Stimulated activated CD4-positive, alpha-beta T cell treated with anti-CD3 and anti-CD28 coated beads, Interleukin-15, amount 100 ng/mL, for 48 hours (primary cell): ENCODE results near the gene IL12RB2.
A peak's percentile ranks its signal among the peaks of the same experiment; 100 is the strongest.

Experiments used
- DNase-seq, 2 donors: peaks; one replicate each; pipeline ENCODE4 v3.0.0-alpha.2; 2020; ENCODE audit warnings: low read depth in 2 of 2

Gene IL12RB2

GRCh38 chr1:67313934-67314671 is 6.4 kb downstream of the IL12RB2 start:
- no peak for DNase-seq

GRCh38 chr1:67314696-67315095 is 7.0 kb downstream of the IL12RB2 start:
- DNase-seq = no peak

- DNase-seq = no peak
Measured at GRCh38 chr1:67316180-67316902, 8.7 kb downstream of the IL12RB2 start.

GRCh38 chr1:67316918-67317317 is 9.2 kb downstream of the IL12RB2 start:
- DNase-seq = no peak

GRCh38 chr1:67317803-67318202 is 10.1 kb downstream of the IL12RB2 start:
- no peak for DNase-seq

- DNase-seq = no peak
Measured at GRCh38 chr1:67322442-67322841, 14.8 kb downstream of the IL12RB2 start.

- DNase-seq = no peak
Measured at GRCh38 chr1:67323087-67323486, 15.4 kb downstream of the IL12RB2 start.

- no peak for DNase-seq
Measured at GRCh38 chr1:67324068-67324467, 16.4 kb downstream of the IL12RB2 start.

GRCh38 chr1:67327864-67328466 is 20.3 kb downstream of the IL12RB2 start:
- no peak for DNase-seq

GRCh38 chr1:67332653-67333529 is 25.2 kb downstream of the IL12RB2 start:
- DNase-seq = no peak

GRCh38 chr1:67333603-67334002 is 25.9 kb downstream of the IL12RB2 start:
- DNase-seq = no peak

- DNase-seq = no peak
Measured at GRCh38 chr1:67335411-67335810, 27.7 kb downstream of the IL12RB2 start.

GRCh38 chr1:67336157-67336556 is 28.5 kb downstream of the IL12RB2 start:
- DNase-seq = no peak

GRCh38 chr1:67336783-67337182 is 29.1 kb downstream of the IL12RB2 start:
- DNase-seq = no peak

- no peak for DNase-seq
Measured at GRCh38 chr1:67338642-67339041, 31.0 kb downstream of the IL12RB2 start.

GRCh38 chr1:67339623-67340343 is 32.1 kb downstream of the IL12RB2 start:
- DNase-seq = peak in 1 of 2 donors; percentile 30

GRCh38 chr1:67342076-67342890 is 34.6 kb downstream of the IL12RB2 start:
- no peak for DNase-seq

GRCh38 chr1:67345556-67345955 is 37.9 kb downstream of the IL12RB2 start:
- DNase-seq = no peak

- DNase-seq = no peak
Measured at GRCh38 chr1:67346982-67347381, 39.3 kb downstream of the IL12RB2 start.
